GM12878 (cell line): Measurements from ENCODE around the gene RNU6-9. TPM values are rescaled to one million over a fixed set of nuclear protein-coding genes. Genes with fewer than 3 reads are reported as not detected.

ENCODE experiments used
- ATAC-seq: fragments of 200-7000 bp; cut with Tn5 transposase; 3 replicates; pipeline ENCODE4 v1.9.1; 2020; ENCODE audit warnings: mild to moderate bottlenecking, moderate library complexity
- BruUV-seq: library from RNA; stranded (reverse); fragments of 400-500 nt; replicated peaks from 2 replicates; lab custom pipeline; 2021; lab: Mats Ljungman, UMichigan
- CTCF ChIA-PET: fragments of 300-600 bp; sonication (Branson Sonifier 250); formaldehyde crosslinking; extraction: SDS; loops from one replicate; lab custom pipeline; 2021; ENCODE audit warnings: inconsistent platforms; lab: Yijun Ruan, JAX
- POLR2A ChIA-PET: fragments of 350-600 bp; formaldehyde crosslinking; extraction: SDS; loops from one replicate; lab custom pipeline; 2021; ENCODE audit warnings: inconsistent platforms; lab: Charles Lee
- RAD21 ChIA-PET: fragments of 300-600 bp; sonication (Branson Sonifier 250); formaldehyde crosslinking; loops from one replicate; lab custom pipeline; 2023; ENCODE audit warnings: antibody characterized with exemption; ENCODE audit not compliant: unreplicated experiment; lab: Charles Lee
- SMC1A ChIA-PET: fragments of 300-600 bp; sonication (Branson Sonifier 250); formaldehyde crosslinking; loops from one replicate; lab custom pipeline; 2023; ENCODE audit not compliant: unreplicated experiment, uncharacterized antibody; lab: Charles Lee
- DNase-seq: peaks from one replicate; pipeline ENCODE4 v3.0.0-alpha.2; 2011; ENCODE audit warnings: low read depth, low spot score
- FAIRE-seq: peaks from 3 replicates; lab custom pipeline; 2011; peaks lifted over from hg19 to GRCh38; lab: Jason Lieb, UNC
- H2AFZ ChIP-seq: 2 replicates; pipeline ENCODE4 v1.6.0; 2011; ENCODE audit warnings: low read depth, low read length, control low read depth; ENCODE audit not compliant: control insufficient read depth
- H3K27ac ChIP-seq: 2 replicates; pipeline ENCODE4 v1.5.1; 2011; ENCODE audit warnings: control low read depth; ENCODE audit not compliant: control insufficient read depth, insufficient read depth
- H3K27me3 ChIP-seq, 2 experiments: replicated peaks in 1 of 2; 2 replicates each; pipeline versions ENCODE4 v1.6.0 to v1.6.1; 2011; ENCODE audit warnings: low read length in 1 of 2; ENCODE audit not compliant: control insufficient read depth in 2 of 2, insufficient read depth in 2 of 2
- H3K36me3 ChIP-seq, 2 experiments: 2 replicates each; pipeline ENCODE4 v1.5.1; 2011; ENCODE audit warnings: low read length in 1 of 2; ENCODE audit not compliant: control insufficient read depth in 2 of 2, insufficient read depth in 2 of 2
- H3K4me1 ChIP-seq: 2 replicates; pipeline ENCODE4 v1.6.1; 2011; ENCODE audit warnings: mild to moderate bottlenecking, low read length, moderate library complexity, mixed read lengths; ENCODE audit not compliant: control insufficient read depth, insufficient read depth
- H3K4me2 ChIP-seq: 2 replicates; pipeline ENCODE4 v1.6.0; 2011; ENCODE audit warnings: control low read depth; ENCODE audit not compliant: control insufficient read depth, insufficient read depth
- H3K4me3 ChIP-seq: fragments of 200-600 bp; sonication (generic); 2 replicates; pipeline ENCODE4 v1.5.1; 2016
- H3K79me2 ChIP-seq: 2 replicates; pipeline ENCODE4 v1.6.0; 2011; ENCODE audit warnings: low read length; ENCODE audit not compliant: control insufficient read depth, insufficient read depth
- H3K9ac ChIP-seq: 2 replicates; pipeline ENCODE4 v1.8.0; 2011; ENCODE audit warnings: low read length, control low read depth, mixed read lengths; ENCODE audit not compliant: control insufficient read depth, insufficient read depth
- H3K9me3 ChIP-seq: replicated peaks from 3 replicates; pipeline ENCODE4 v1.5.1; 2011; ENCODE audit warnings: mild to moderate bottlenecking, low read length; ENCODE audit not compliant: control insufficient read depth, insufficient read depth
- H4K20me1 ChIP-seq: 2 replicates; pipeline ENCODE4 v1.6.0; 2011; ENCODE audit not compliant: control insufficient read depth, insufficient read depth
- IRF4 ChIP-seq: IDR thresholded peaks from 2 replicates; pipeline ENCODE4 v1.6.1; 2011; ENCODE audit warnings: low read depth, low read length
- LARP7 ChIP-seq: fragments of 450-650 bp; IDR thresholded peaks from 2 replicates; pipeline ENCODE4 v1.6.1; 2017; ENCODE audit warnings: mild to moderate bottlenecking
- POLR2A ChIP-seq: IDR thresholded peaks from 2 replicates; pipeline ENCODE4 v1.6.1; 2011; ENCODE audit warnings: low read depth, mild to moderate bottlenecking, low read length
- POLR2AphosphoS5 ChIP-seq: IDR thresholded peaks from 2 replicates; pipeline ENCODE4 v1.6.1; 2011; ENCODE audit warnings: mild to moderate bottlenecking, low read length, inconsistent platforms
- WGBS: methylation state at CpG from one replicate; pipeline ENCODE4 v1.1.6; 2016; ENCODE audit warnings: low lambda C conversion rate; ENCODE audit not compliant: insufficient replicate concordance, insufficient coverage; ENCODE audit errors: missing lambda C conversion rate; 5-methylcytosine and 5-hydroxymethylcytosine counted together
- in situ Hi-C: fragments of 300-500 bp; cut with MboI; formaldehyde crosslinking; loops from 9 replicates; pipeline ENCODE4 v1.14.3; 2018; ENCODE audit warnings: mixed read lengths
- intact Hi-C: fragments of 100-400 bp; cut with micrococcal nuclease; formaldehyde crosslinking; loops from one replicate; pipeline ENCODE4 v1.14.2; 2022; ENCODE audit not compliant: unreplicated experiment
- polyA plus RNA-seq, 11 experiments: library from polyadenylated mRNA; depleted of rRNA in 4 of 11; unstranded in 6 of 11; stranded (reverse) in 5 of 11; fragments of >200 nt; fragmentation: Nextera tagmentation in 4 of 11; fragmentation: Illumina TruSeq in 1 of 11; extraction: Ambion mirVana in 4 of 11; extraction: Trizol in 1 of 11; gene quantifications; 1 replicate in 1 of 11; 2 replicates in 10 of 11; pipeline versions ENCODE4 v1.2.1 to v1.2.3, GENCODE V29; 2011 to 2016; ENCODE audit warnings: inconsistent platforms in 2 of 11, missing spikeins in 2 of 11, low read depth in 1 of 11
- total RNA-seq, 4 experiments: library from RNA; depleted of rRNA in 3 of 4; stranded (reverse); fragments of >200 nt in 3 of 4; fragmentation: Illumina TruSeq in 1 of 4; extraction: Trizol in 1 of 4; gene quantifications; 2 replicates each; pipeline versions ENCODE4 v1.2.1 to v1.2.3, GENCODE V29; 2013 to 2021
- TF ChIP-seq, protein P1 (sequence below): IDR thresholded peaks from 2 replicates; pipeline ENCODE4 v1.6.1; 2012; ENCODE audit warnings: improper control_type of control experiment, low read depth, low read length; ENCODE audit not compliant: insufficient replicate concordance

Gene RNU6-9
- total and polyA plus RNA-seq, 10 of the 15 experiments (the other 5 are each of a cell fraction or from before 2014, with no cell fraction given) = not detected

DNA sequence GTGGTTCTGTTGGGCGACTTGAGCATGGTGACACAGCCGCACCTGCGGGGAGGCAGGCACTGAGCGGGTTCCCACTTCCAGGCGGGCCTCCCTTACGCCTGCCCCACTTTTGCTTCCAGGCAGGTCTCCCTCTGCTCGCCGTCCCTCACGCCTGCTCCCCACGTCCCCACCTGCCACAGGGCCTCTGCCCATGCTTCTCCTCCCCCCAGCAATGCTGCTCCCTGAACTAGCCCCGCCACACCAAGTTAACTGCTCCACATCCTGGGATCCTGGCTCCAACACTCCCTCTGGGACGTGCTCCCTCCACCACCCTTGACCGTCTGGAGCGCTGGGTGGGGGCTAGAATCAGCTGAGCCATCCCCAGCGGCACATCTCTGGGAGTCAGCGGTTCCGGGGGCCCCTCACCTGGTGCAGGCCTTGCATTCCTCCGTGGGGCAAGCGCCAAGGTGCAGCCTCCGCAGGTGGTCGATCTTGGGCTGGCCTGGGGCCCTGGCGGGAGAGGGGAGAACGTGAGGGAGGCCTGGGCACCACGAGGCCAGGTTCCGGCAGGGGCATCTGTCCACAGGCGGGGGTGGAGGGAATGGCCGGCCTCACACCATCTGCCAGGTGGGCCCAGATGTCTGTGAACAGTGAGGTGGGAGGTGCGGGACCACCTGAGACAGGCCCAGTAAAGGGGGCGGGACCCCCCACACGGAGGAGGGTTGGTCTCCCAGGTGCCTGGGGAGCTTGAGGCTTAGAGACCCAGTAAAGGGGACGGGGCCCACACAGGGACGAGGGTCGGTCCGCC is 24.6 kb upstream of the RNU6-9 start:
- WGBS = 93% methylated on average over 26 of the region's 34 CpGs
- in situ Hi-C loops = no loop called here
- Histone ChIP-seq H3K9me3 (no peaks in the 10 kb centered on the region), H3K4me3 (no peak overlapping the region), H3K27me3 (no peaks in the 10 kb centered on the region), H3K36me3 (no peaks in the 10 kb centered on the region; a peak in 1 of 4 replicates), H3K79me2 (no peaks in the 10 kb centered on the region), H3K9ac (no peak overlapping the region), H3K27ac (no peak overlapping the region), H3K4me2 (no peak overlapping the region), H3K4me1 (no peaks in the 10 kb centered on the region), H4K20me1 (no peaks in the 10 kb centered on the region), H2AFZ (no peak overlapping the region)
- TF ChIP-seq, protein P1, sequence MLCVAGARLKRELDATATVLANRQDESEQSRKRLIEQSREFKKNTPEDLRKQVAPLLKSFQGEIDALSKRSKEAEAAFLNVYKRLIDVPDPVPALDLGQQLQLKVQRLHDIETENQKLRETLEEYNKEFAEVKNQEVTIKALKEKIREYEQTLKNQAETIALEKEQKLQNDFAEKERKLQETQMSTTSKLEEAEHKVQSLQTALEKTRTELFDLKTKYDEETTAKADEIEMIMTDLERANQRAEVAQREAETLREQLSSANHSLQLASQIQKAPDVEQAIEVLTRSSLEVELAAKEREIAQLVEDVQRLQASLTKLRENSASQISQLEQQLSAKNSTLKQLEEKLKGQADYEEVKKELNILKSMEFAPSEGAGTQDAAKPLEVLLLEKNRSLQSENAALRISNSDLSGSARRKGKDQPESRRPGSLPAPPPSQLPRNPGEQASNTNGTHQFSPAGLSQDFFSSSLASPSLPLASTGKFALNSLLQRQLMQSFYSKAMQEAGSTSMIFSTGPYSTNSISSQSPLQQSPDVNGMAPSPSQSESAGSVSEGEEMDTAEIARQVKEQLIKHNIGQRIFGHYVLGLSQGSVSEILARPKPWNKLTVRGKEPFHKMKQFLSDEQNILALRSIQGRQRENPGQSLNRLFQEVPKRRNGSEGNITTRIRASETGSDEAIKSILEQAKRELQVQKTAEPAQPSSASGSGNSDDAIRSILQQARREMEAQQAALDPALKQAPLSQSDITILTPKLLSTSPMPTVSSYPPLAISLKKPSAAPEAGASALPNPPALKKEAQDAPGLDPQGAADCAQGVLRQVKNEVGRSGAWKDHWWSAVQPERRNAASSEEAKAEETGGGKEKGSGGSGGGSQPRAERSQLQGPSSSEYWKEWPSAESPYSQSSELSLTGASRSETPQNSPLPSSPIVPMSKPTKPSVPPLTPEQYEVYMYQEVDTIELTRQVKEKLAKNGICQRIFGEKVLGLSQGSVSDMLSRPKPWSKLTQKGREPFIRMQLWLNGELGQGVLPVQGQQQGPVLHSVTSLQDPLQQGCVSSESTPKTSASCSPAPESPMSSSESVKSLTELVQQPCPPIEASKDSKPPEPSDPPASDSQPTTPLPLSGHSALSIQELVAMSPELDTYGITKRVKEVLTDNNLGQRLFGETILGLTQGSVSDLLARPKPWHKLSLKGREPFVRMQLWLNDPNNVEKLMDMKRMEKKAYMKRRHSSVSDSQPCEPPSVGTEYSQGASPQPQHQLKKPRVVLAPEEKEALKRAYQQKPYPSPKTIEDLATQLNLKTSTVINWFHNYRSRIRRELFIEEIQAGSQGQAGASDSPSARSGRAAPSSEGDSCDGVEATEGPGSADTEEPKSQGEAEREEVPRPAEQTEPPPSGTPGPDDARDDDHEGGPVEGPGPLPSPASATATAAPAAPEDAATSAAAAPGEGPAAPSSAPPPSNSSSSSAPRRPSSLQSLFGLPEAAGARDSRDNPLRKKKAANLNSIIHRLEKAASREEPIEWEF = no peak
- TF ChIP-seq POLR2AphosphoS5 (no peak), IRF4 (no peak), LARP7 (no peak), POLR2A (peak; percentile 14; the same call in 1 of the 2 replicates)
- ChIA-PET SMC1A (no interaction called here), CTCF (no interaction called here), RAD21 (no interaction called here), POLR2A (no interaction called here)
- DNase-seq = no peak
- FAIRE-seq = no peak
- no TSS peak for BruUV-seq
- intact Hi-C loops = no loop called here
- ATAC-seq = no peak
